Stimulated activated CD4-positive, alpha-beta T cell treated with anti-CD3 and anti-CD28 coated beads, Interleukin-4, amount 100 ng/mL, for 4 hours (primary cell): ENCODE data around the gene ACAD8.
"Not testable (repeated sequence)": the region's sequence is repeated elsewhere in the genome, so short reads cannot be mapped to it uniquely, and the experiment has no call there.

ENCODE experiments used
- DNase-seq, 2 experiments: peaks; one replicate each; pipeline ENCODE4 v3.0.0-alpha.2; 2020

ACAD8 gene

DNA sequence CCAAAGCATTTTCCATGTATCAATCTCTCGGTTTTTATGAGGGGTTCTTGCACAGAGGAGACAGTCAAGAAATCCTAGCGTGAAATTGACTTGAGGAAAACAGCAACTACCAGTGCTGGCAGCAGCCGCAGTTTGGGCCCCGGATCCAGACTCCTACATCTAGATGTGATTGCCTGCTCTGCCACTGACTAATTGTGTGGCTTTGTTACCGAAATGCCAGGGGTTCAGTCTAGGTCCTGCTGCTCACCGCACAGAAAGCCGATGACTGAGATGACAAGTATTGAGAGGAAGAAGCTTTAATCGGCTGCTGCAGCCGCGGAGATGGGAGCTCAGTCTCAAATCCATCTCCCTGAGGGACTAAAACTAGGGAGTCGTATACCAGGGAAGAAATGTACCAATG is 14.6 kb downstream of the ACAD8 start:
- DNase-seq, result no peak

- no peak for DNase-seq
Observed at GRCh38 chr11:134270250-134270714, 16.9 kb downstream of the ACAD8 start.

- DNase-seq, result no peak
Observed at GRCh38 chr11:134271978-134272377, 18.6 kb downstream of the ACAD8 start.

- no peak for DNase-seq
Observed at GRCh38 chr11:134272381-134273316, 19.3 kb downstream of the ACAD8 start.

- DNase-seq, result no peak
Observed at GRCh38 chr11:134273317-134273712, 19.9 kb downstream of the ACAD8 start.

GRCh38 chr11:134275188-134275533 is 21.8 kb downstream of the ACAD8 start:
- no peak for DNase-seq

DNA sequence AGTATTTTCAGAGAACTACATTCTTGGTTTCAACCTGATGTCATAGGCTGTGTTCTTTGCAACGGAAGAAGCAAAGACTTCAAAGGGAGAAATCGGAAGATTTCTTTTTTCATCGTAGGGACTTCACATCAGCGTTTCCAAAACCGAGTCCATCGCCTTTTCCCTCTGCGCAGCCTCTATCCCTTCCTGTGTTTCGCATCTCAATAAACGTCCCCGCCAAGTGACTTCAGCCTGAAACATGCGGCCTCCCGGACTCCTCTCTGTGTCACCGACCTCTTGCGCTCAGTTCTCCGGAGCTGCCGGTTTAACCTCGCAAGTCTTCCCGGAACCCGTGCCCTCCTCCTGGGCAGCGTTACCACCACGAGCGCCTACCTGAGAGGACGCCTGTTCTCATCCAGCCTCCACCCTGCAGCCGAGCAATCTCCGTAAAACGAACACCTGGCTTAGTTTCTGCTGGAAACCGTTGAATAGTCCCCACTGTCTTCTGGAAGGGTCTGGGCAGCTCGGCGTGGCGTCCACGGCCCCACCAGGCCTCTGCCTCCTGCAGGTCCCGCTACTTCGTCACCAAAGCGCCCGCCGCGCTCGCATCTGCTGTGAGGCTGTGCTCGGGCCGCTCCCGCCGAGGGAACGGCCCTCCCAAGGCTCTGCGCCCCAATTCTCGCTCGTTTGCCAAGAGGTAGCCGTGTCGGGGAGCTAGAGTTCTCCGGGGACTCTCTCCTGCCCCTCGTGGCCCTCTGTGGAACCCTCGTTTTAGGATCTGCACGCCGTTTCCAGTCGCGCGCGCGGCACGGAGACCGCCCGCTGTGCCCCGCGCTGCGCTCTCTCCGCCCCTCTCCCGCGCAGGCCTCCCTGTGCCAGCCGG is 22.4 kb downstream of the ACAD8 start, which contains the start of gene GLB1L3:
GLB1L3 (plus strand) TSS at position 846 of the 862 bp plus-strand sequence. CDS start 362 bp downstream, outside the sequence.
- DNase-seq, result peak; percentile 74 to 80

GRCh38 chr11:134276396-134277182 is 23.2 kb downstream of the ACAD8 start:
- peak in 1 of 2 experiments; percentile 32 for DNase-seq

- DNase-seq, result no peak
Observed at GRCh38 chr11:134277183-134278001, 24.0 kb downstream of the ACAD8 start.

DNA sequence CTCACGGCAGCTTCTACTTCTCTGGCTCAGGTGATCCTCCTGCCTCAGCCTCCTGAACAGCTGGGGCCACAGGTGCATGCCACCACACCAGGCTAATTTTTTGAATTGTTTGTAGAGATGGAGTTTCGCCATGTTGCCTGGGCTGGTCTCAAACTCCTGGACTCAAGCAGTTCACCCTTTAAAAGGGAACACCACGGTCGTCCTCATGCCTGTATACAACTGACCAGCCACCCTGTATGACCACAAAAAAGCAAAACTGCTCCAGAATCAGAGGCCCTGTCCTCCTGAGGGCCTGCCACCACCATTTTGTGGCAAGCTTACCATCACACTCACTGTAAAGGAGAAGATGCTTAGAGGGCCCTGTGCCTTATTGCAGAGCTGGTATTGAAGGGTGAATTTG is 25.0 kb downstream of the ACAD8 start:
- DNase-seq, result no peak

DNA sequence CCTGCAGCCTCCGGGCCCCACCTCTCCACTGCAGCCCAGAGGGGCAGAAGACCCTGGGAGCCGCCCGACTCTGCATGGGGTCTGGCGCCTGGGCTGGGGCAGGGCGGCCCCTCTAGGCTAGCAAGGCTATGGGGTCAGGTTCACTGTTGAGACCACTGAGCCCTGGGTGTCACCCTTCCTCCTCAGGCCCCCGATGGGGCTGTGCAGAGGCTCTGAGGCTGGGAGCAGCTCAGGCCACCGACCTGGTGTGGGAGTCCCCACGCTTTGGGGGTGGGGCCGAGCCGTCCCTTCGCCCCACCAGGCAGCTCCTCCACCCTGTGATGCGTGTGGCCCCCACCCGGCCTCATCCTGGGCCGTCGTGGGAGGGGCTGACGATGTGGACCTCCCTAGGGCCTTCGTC is 28.3 kb downstream of the ACAD8 start:
- not testable (repeated sequence) for DNase-seq

DNA sequence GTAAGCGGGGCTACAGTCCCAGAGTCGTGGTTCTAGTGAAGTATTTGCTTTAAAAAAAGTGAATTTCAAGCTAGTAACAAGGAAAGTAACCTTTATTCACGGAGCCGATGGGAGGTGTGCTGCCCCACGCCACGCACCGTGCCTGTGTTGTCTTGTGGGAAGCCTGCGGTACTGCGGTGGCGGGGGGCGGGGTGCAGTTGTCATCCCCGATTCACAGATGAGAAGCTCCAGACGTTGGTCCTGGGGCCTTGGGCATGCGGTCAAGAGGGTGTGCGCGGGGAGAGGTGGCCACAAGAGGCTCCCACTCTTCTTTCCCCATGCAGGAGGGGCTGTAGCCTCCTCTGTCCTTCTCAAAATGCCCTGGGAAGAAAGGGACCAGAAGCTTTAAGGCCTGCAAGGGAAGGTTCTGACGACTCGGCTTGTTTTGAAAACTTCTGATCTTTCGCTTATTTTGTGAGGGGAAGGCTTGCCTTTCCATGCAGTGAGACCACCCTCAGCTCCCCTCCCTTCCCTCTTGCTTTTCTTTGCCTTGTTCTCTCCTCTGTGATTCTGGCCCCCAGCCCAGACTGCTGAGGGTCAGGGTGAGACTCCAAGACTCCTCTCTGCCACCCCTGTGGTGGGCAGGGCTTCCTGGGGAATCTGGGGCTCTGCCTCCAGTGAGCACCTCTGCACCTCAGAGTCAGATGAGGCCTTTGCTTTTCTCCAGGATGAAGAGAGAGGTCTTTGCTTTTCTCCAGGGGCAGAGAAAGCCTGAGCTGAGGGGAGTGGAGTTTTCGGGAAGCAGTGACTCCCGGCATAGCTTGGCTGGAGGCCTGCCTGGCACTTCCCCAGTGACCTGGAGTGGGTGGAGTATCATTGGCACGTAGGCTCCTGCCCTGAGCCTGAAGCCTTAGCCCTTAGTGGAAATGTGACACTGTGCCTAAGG is 29.0 kb downstream of the ACAD8 start:
- DNase-seq, result no peak

GRCh38 chr11:134283461-134284230 is 30.3 kb downstream of the ACAD8 start:
- no peak for DNase-seq

GRCh38 chr11:134284349-134284748 is 31.0 kb downstream of the ACAD8 start:
- DNase-seq, result not testable (repeated sequence)

- DNase-seq, result no peak
Observed at GRCh38 chr11:134287561-134287960, 34.2 kb downstream of the ACAD8 start.

DNA sequence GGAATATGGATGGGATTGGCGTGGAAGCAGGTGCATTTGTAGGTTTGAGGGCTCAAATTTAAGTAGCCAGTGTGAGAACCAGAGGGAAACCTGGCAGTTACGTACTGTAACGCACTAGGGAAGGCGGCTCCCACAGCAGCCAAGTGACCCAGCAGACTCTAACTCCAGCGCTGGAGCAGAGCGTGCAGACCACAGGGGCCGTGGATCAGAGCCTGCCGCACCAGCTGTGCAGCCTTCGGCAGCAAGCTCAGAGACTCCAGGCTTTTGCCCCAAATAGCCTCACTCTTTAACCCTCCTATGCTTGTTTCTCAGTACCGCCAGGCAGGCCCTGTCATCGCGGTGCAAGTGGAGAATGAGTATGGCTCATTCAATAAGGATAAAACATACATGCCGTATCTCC is 35.1 kb downstream of the ACAD8 start:
- DNase-seq, result no peak

DNA sequence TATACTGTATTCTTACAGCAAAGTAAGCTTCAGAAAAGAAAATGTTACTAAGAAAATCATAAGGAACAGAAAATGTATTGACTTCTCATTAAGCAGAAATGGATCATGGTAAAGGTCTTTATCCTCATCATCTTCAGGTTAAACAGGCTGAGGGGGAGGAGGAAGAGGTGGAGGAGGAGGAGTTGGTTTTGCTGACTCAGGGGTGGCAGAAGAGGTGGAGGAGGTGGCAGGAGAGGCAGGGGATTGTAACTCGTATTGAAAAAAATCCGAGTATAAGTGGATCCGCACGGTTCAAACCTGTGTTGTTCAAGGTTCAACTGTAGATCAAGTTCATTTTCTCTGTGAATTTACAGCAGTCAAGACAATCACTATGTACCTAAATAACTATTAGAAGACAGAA is 35.8 kb downstream of the ACAD8 start:
- DNase-seq, result no peak

GRCh38 chr11:134289789-134290188 is 36.4 kb downstream of the ACAD8 start:
- no peak for DNase-seq

DNA sequence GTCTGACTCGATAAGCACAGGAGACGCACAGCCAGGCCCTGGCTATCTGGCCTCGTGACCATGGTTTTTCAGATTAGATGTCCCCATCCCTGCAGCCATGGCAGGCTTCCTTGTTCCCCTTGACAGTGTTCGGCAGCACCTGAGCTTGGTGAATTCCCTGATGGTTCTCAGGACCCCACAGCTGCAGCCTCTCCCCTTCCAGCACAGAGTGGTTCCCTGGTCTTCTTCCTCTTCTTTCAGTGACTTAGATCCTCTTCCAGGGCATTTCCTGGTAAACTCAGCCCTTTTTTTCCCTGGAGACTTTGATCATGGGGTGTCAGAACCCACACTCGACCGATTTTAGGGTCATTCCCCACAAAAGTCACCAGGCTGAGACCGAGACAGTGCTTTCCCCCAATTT is 37.3 kb downstream of the ACAD8 start:
- no peak for DNase-seq

- no peak for DNase-seq
Observed at GRCh38 chr11:134291196-134291595, 37.8 kb downstream of the ACAD8 start.
